Adrenal gland (tissue), 12 donors: ENCODE data around the gene SPAG5. TPM values are rescaled to one million over a fixed set of nuclear protein-coding genes. Genes with fewer than 3 reads are reported as not detected.

Experiments
- DNase-seq, 7 donors: peaks; one replicate each; pipeline ENCODE4 v3.0.0-alpha.2; 2019 to 2020
- H3K27ac ChIP-seq, 5 donors: fragments of 200-600 bp; sonication (generic) in 4 of 5; 1 replicate in 3 of 5; 2 replicates in 2 of 5; pipeline versions ENCODE4 v1.5.1 to v1.8.0; 2016 to 2020; ENCODE audit warnings: mild to moderate bottlenecking in 1 of 5
- H3K27me3 ChIP-seq: fragments of 200-600 bp; 2 replicates; pipeline ENCODE4 v1.8.0; 2021
- H3K36me3 ChIP-seq, 2 donors: fragments of 200-600 bp; replicated peaks in 1 of 2; 1 replicate in 1 of 2; 2 replicates in 1 of 2; pipeline versions ENCODE4 v1.5.1 to v1.8.0; 2018 to 2022
- H3K4me1 ChIP-seq, 2 donors: fragments of 200-600 bp; replicated peaks in 1 of 2; 1 replicate in 1 of 2; 2 replicates in 1 of 2; pipeline versions ENCODE4 v1.5.1 to v1.8.0; 2018 to 2021
- H3K4me3 ChIP-seq, 4 donors: fragments of 200-600 bp; sonication (generic) in 3 of 4; one replicate each; pipeline ENCODE4 v1.5.1; 2016 to 2018
- H3K9me3 ChIP-seq, 3 donors: fragments of 200-600 bp; sonication (generic) in 1 of 3; replicated peaks in 1 of 3; 1 replicate in 2 of 3; 2 replicates in 1 of 3; pipeline versions ENCODE4 v1.5.1 to v1.8.0; 2016 to 2021
- CTCF ChIP-seq, 6 experiments: fragments of 450-650 bp in 4 of 6; fragments of 200-600 bp in 2 of 6; sonication (generic) in 1 of 6; IDR thresholded peaks; 1 replicate in 5 of 6; 2 replicates in 1 of 6; pipeline versions ENCODE4 v1.5.1 to v1.8.0; 2016 to 2021; ENCODE audit warnings: antibody characterized with exemption in 6 of 6, mild to moderate bottlenecking in 2 of 6, moderate library complexity in 1 of 6
- POLR2A ChIP-seq, 2 donors: fragments of 450-650 bp; IDR thresholded peaks; one replicate each; pipeline ENCODE4 v1.6.1; 2017; ENCODE audit warnings: antibody characterized with exemption in 2 of 2, mild to moderate bottlenecking in 2 of 2, moderate library complexity in 1 of 2
- WGBS, 4 donors: extraction: QIAGEN DNeasy Blood & Tissue Kit in 2 of 4; methylation state at CpG; one replicate each; pipeline versions ENCODE4 v1.1.5 to v1.1.7; 2013 to 2017; 5-methylcytosine and 5-hydroxymethylcytosine counted together
- intact Hi-C, 2 donors: fragments of 100-400 bp; cut with DNase I; formaldehyde crosslinking; loops; one replicate each; pipeline versions ENCODE4 v1.14.1 to v1.15.0; 2022 to 2023
- polyA plus RNA-seq, 3 donors: library from polyadenylated mRNA; stranded (reverse); fragments of 200-250 nt in 2 of 3; fragments of 350-450 nt in 1 of 3; fragmentation: Illumina TruSeq in 1 of 3; extraction: RNeasy Lipid Tissue Mini Kit (QIAGEN cat#74804) in 1 of 3; gene quantifications; one replicate each; pipeline ENCODE4 v1.2.3, GENCODE V29; 2013 to 2014
- total RNA-seq, 9 donors: library from RNA; depleted of rRNA in 4 of 9; stranded (reverse); fragments of >200 nt in 4 of 9; fragments of 120-200 nt in 1 of 9; fragmentation: NEBNext Ultra II Directional in 1 of 9; extraction: Animal tissue kit (Norgen Biotek cat#: 25700) in 1 of 9; gene quantifications; one replicate each; pipeline versions ENCODE4 v1.1.0 to v1.2.4, GENCODE V29; 2013 to 2023
- donor health status: healthy with polysubstance abuse.
- donor health status: Bipolar disorder and iron deficiency.
- donor health status: DM: yes; HTN: yes; CAD: no.
- donor health status: DM: no; HTN: no; CAD: no.
- donor health status: DM: no; HTN: no; CAD: no.
- donor health status: DM: yes; HTN: yes; CAD: no.

Gene SPAG5
- total and polyA plus RNA-seq, 12 donors = 0.97 to 35.6 (median 4.3) TPM

DNA sequence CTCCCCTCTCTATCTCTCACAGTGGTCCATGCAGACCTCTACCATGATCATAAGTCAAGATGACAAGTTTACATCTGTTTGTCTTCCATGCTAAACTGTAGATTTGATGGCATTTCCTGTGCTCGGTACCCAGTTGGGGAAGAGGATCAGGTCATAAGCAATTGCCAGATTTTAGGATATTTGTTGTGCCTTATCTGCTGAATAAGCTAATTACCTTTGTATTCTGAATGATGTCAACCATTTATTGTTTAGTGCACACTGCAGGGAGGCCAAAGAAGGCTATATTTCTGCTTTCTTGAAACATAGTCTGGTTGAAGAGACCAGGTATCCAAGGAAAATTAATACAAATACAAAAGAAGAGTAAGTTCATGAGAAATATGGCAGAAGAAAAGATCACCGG is 16.3 kb downstream of the SPAG5 start:
- intact Hi-C loops = no loop called here
- Histone ChIP-seq H3K36me3 (peaks cover 0 to 21% of the 10 kb centered on the region in 2 donors), H3K4me3 (no peak overlapping the region), H3K27ac (no peak overlapping the region), H3K9me3 (no peaks in the 10 kb centered on the region), H3K4me1 (no peaks in the 10 kb centered on the region), H3K27me3 (no peaks in the 10 kb centered on the region)
- 96 to 99% (median 99%) methylated on average over 2 of the region's 2 CpGs for WGBS, 4 donors
- DNase-seq = no peak
- TF ChIP-seq POLR2A (IDR thresholded peaks at IDR 0.05) (no peak), CTCF (IDR thresholded peaks at IDR 0.05) (no peak)

GRCh38 chr17:28580959-28581358 is 17.9 kb downstream of the SPAG5 start:
- H3K36me3 ChIP-seq = peaks cover 0 to 21% of the 10 kb centered on the region in 2 donors
- intact Hi-C loops = no loop called here
- peaks cover 0 to 5% of the 10 kb centered on the region in 2 donors for H3K4me1 ChIP-seq
- WGBS, 4 donors = 96 to 100% (median 98%) methylated on average over 2 to 3 of the region's 3 CpGs
- no peaks in the 10 kb centered on the region for H3K27me3 ChIP-seq
- no peaks in the 10 kb centered on the region for H3K9me3 ChIP-seq
- H3K4me3 ChIP-seq = no peak overlapping the region
- DNase-seq = no peak
- H3K27ac ChIP-seq = no peak overlapping the region
- TF ChIP-seq POLR2A (IDR thresholded peaks at IDR 0.05) (no peak), CTCF (IDR thresholded peaks at IDR 0.05) (no peak)

DNA sequence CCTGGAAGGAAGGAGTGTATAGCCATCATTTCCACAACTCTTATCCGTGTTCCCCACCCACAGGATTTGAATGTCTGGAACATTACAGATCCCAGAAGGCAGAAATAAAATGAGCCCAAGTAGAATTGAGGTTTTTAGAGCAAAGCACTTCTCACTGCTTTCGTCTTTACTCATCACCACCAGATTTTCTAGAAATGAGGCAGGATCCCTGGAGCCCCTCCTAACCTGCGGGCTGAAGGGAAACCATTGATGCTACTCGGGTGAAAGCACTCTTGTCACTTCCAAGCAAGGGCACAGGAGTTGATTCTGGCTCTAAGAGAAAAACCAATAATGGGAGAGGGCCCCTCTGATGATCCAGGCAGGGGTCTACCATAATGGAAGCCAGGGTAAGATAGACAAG is 19.3 kb downstream of the SPAG5 start:
- intact Hi-C loops = no loop called here
- WGBS, 4 donors = 87 to 98% (median 96%) methylated on average over 4 of the region's 4 CpGs
- Histone ChIP-seq H3K36me3 (peaks cover 0 to 12% of the 10 kb centered on the region in 2 donors), H3K27me3 (no peaks in the 10 kb centered on the region), H3K9me3 (no peaks in the 10 kb centered on the region), H3K4me1 (peaks cover 0 to 5% of the 10 kb centered on the region in 2 donors), H3K4me3 (no peak overlapping the region), H3K27ac (no peak overlapping the region)
- no peak for DNase-seq
- TF ChIP-seq CTCF (IDR thresholded peaks at IDR 0.05) (no peak), POLR2A (IDR thresholded peaks at IDR 0.05) (no peak)

GRCh38 chr17:28578246-28579195 is 20.3 kb downstream of the SPAG5 start:
- DNase-seq = no peak
- Histone ChIP-seq H3K27ac (no peak overlapping the region), H3K36me3 (peaks cover 0 to 9% of the 10 kb centered on the region in 2 donors), H3K9me3 (no peaks in the 10 kb centered on the region), H3K4me1 (peaks cover 0 to 5% of the 10 kb centered on the region in 2 donors), H3K4me3 (no peak overlapping the region), H3K27me3 (no peaks in the 10 kb centered on the region)
- no peak for TF ChIP-seq CTCF (IDR thresholded peaks at IDR 0.05)
- no peak for TF ChIP-seq POLR2A (IDR thresholded peaks at IDR 0.05)
- 96 to 98% (median 98%) methylated on average over 8 of the region's 8 CpGs for WGBS, 4 donors
- intact Hi-C loops = no loop called here
